GM12892 (cell line): ENCODE measurements around the gene MTRFR.

Experiments used
- POLR2A ChIP-seq: IDR thresholded peaks from 2 replicates; pipeline ENCODE4 v1.6.1; 2011; ENCODE audit warnings: low read depth, low read length, control low read depth
- TAF1 ChIP-seq: IDR thresholded peaks from 2 replicates; pipeline ENCODE4 v1.6.1; 2011; ENCODE audit warnings: low read depth, mild to moderate bottlenecking, control low read depth, low read length, borderline replicate concordance

- TF ChIP-seq TAF1 (no peak), POLR2A (no peak)
Measured at GRCh38 chr12:123280971-123281370, 47.7 kb downstream of the MTRFR start.
